Stimulated activated CD4-positive, alpha-beta T cell treated with anti-CD3 and anti-CD28 coated beads, TNF-alpha, amount 100 ng/mL, for 24 hours (primary cell): Measurements from ENCODE around the gene PTER.

ENCODE experiments used
- DNase-seq, 3 experiments: peaks; one replicate each; pipeline ENCODE4 v3.0.0-alpha.2; 2020; ENCODE audit warnings: low read depth in 3 of 3

The PTER gene

DNA sequence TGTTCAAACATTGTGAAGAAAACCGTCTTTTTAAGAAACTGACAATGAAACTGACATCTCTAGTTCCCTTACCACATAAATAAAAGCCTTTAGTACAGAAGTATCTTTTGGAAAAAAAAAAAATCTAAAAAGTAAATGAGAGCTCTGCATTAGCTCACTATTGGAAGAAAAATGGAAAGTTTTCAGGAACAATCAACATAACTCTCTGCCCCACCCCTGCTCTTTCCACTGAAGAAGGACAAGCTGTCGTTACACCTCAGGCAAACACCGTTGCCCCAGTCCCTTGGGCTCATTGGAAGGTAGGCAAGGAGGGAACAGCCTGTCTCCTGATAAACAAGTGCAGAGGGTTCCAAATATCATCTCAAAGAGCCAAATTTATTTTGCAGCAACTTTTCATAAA is 107.3 kb downstream of the PTER start:
- no peak for DNase-seq

DNA sequence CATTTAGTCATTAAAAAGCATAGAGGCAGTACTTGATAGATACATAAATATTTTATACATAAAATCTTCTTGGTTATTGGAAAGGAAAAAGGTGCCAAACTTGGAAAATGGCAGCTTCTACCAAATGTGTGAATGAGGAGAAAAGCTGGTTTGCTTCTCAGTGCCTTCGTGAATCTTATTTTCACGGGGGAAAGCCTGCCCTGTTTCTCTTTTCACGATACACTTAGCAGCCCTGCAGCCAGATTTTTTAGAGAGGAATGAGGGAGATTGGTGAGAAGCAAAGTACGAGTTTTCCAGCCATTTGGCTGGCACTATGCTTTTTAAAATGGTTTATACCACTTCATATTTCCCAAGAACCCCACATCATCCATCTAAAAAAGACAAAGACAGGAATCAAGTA is 107.8 kb downstream of the PTER start:
- DNase-seq = no peak

DNA sequence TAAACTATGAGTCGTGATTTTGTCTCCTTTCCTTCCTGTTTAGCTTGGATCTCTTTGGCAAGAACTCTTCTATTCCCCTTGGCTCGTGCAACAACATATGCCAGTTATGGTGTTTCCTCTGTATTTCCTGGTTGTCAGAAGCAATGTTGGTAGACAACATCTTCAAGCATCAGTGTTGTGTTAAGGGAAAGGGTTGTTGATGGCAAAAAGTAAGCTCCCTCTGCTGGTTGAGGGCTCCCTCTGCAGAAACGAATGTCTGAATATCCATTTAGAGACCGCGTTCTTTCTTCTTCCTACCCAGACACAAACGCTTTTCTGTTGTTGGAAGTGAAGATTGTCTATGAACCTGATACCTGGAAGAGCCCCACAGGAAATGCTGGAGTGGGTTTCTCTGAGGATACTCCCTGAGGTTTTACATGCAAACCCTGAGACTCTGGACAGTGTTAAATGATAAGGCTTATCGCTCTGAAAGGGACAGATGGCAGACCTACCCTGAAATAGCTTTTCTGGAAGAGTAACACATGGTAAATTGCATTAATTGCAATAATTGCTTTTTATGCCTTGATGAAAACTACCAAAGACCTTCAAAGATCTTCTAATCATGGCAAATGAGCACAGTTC is 108.4 kb downstream of the PTER start:
- no peak for DNase-seq

DNA sequence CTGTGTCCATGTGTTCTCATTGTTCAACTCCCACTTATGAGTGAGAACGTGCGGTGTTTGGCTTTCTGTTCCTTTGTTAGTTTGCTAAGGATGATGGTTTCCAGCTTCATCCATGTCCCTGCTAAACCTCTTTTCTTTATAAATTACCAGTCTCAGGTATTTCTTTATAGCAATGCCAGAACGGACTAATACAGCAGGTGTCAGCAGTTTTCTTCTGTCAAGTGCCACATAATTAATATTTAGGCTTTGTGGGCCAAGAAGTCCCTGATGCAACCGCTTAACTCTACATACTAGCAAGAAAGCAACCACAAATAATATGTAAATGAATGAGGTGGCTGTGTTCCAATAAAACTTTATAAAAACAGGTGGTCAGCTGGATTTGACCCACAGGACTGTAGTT is 111.2 kb downstream of the PTER start:
- no peak for DNase-seq

DNA sequence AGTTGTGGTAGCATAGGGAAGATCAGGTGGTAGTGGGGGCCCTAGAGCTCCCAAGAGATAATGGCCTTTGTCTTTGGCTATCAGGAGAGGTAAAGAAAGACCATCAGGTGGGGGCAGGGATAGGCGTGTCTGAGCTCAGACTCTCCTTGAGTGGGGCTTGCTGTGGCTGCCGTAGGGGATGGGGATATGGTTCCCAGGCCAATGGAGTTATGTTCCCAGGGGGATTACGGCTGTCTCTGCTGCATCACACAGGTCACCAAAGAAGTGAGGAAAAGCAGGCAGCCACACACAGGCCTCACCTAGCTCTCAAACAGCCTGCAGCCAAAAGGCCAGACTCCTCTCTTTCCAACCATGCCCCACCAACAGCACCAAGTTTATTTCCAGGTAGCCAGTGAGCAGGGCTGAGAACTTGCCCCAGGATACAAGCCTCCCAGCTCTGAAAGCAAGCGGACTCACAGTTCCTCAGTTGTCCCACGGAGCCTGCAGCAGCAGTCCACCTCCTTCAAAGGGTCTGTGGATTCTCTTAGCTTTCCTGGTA is 122.5 kb downstream of the PTER start:
- no peak for DNase-seq

DNA sequence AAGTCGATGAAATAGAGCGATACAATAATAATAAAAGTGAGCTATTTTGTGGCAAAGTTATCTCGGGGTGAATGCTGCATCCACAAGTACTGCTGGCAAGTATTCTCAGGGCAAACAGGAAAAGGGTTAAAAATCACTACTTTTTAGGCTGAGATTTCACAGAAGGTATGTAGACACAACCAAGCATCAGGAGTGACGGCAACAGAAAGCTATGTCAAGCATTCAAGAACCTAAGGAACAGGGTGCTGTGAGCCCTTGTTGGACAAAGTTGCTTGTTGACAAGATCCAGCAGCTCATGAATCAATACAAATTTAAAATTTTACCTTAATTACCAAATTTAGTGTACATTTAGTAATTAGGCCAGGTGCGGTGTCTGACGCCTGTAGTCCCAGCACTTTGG is 126.1 kb downstream of the PTER start:
- DNase-seq = no peak
